GM12878 (cell line): ENCODE measurements around the gene GPR17. TPM values are rescaled to one million over a fixed set of nuclear protein-coding genes. Genes with fewer than 3 reads are reported as not detected.

Experiments
- ASH2L ChIP-seq: fragments of 300-600, 200-600 bp; sonication (generic); IDR thresholded peaks from 2 replicates; pipeline ENCODE4 v1.6.1; 2017; ENCODE audit warnings: low read depth, mild to moderate bottlenecking, borderline replicate concordance
- CBFB ChIP-seq: IDR thresholded peaks from 2 replicates; pipeline ENCODE4 v1.6.1; 2016; ENCODE audit warnings: antibody characterized with exemption, low read depth
- ETV6 ChIP-seq, 2 experiments: fragments of 450-650 bp in 1 of 2; IDR thresholded peaks in 1 of 2; conservative IDR thresholded peaks in 1 of 2; 2 replicates each; pipeline ENCODE4 v1.6.1; 2014; ENCODE audit warnings: antibody characterized with exemption in 1 of 2, borderline replicate concordance in 1 of 2, low read depth in 1 of 2, mild to moderate bottlenecking in 1 of 2, moderate library complexity in 1 of 2
- HDGF ChIP-seq: fragments of 450-650 bp; IDR thresholded peaks from 2 replicates; pipeline ENCODE4 v1.6.1; 2016; ENCODE audit warnings: antibody characterized with exemption
- PML ChIP-seq: IDR thresholded peaks from 2 replicates; pipeline ENCODE4 v1.6.1; 2012; ENCODE audit warnings: low read length, inconsistent platforms
- POU2F2 ChIP-seq: IDR thresholded peaks from 3 replicates; pipeline ENCODE4 v1.6.1; 2011; ENCODE audit warnings: low read depth, mild to moderate bottlenecking, low read length, borderline replicate concordance
- RBBP5 ChIP-seq: fragments of 200-600 bp; sonication (generic); conservative IDR thresholded peaks from 2 replicates; pipeline ENCODE4 v1.6.1; 2016
- STAT1 ChIP-seq: fragments of 450-650 bp; conservative IDR thresholded peaks from 2 replicates; pipeline ENCODE4 v1.6.1; 2014; ENCODE audit warnings: antibody characterized with exemption, mild to moderate bottlenecking
- TCF3 ChIP-seq: IDR thresholded peaks from 2 replicates; pipeline ENCODE4 v1.6.1; 2012; ENCODE audit warnings: low read depth, mild to moderate bottlenecking, low read length, borderline replicate concordance; ENCODE audit not compliant: insufficient read depth
- polyA plus RNA-seq, 11 experiments: library from polyadenylated mRNA; depleted of rRNA in 4 of 11; unstranded in 6 of 11; stranded (reverse) in 5 of 11; fragments of >200 nt; fragmentation: Nextera tagmentation in 4 of 11; fragmentation: Illumina TruSeq in 1 of 11; extraction: Ambion mirVana in 4 of 11; extraction: Trizol in 1 of 11; gene quantifications; 1 replicate in 1 of 11; 2 replicates in 10 of 11; pipeline versions ENCODE4 v1.2.1 to v1.2.3, GENCODE V29; 2011 to 2016; ENCODE audit warnings: inconsistent platforms in 2 of 11, missing spikeins in 2 of 11, low read depth in 1 of 11
- total RNA-seq, 4 experiments: library from RNA; depleted of rRNA in 3 of 4; stranded (reverse); fragments of >200 nt in 3 of 4; fragmentation: Illumina TruSeq in 1 of 4; extraction: Trizol in 1 of 4; gene quantifications; 2 replicates each; pipeline versions ENCODE4 v1.2.1 to v1.2.3, GENCODE V29; 2013 to 2021
- TF ChIP-seq, protein P1 (sequence below): IDR thresholded peaks from 2 replicates; pipeline ENCODE4 v1.6.1; 2011; ENCODE audit warnings: borderline replicate concordance, low read depth, mild to moderate bottlenecking, moderate library complexity, mixed read lengths, low read length; ENCODE audit not compliant: insufficient read depth; ENCODE audit errors: extremely low read length
- TF ChIP-seq, protein P2 (sequence below): fragments of 450-650 bp; IDR thresholded peaks from 2 replicates; pipeline ENCODE4 v1.6.1; 2018; ENCODE audit warnings: mild to moderate bottlenecking, low read depth, moderate library complexity; ENCODE audit not compliant: partially characterized antibody
- TF ChIP-seq, protein P3 (sequence below): fragments of 450-650 bp; IDR thresholded peaks from 2 replicates; pipeline ENCODE4 v1.6.1; 2016; ENCODE audit warnings: mild to moderate bottlenecking
- TF ChIP-seq, protein P4 (sequence below): fragments of 450-650 bp; IDR thresholded peaks from 2 replicates; pipeline ENCODE4 v1.6.1; 2018; ENCODE audit warnings: borderline replicate concordance, mild to moderate bottlenecking; ENCODE audit not compliant: partially characterized antibody

GPR17 gene
- total and polyA plus RNA-seq, 10 of the 15 experiments (the other 5 are each of a cell fraction or from before 2014, with no cell fraction given) = not detected

DNA sequence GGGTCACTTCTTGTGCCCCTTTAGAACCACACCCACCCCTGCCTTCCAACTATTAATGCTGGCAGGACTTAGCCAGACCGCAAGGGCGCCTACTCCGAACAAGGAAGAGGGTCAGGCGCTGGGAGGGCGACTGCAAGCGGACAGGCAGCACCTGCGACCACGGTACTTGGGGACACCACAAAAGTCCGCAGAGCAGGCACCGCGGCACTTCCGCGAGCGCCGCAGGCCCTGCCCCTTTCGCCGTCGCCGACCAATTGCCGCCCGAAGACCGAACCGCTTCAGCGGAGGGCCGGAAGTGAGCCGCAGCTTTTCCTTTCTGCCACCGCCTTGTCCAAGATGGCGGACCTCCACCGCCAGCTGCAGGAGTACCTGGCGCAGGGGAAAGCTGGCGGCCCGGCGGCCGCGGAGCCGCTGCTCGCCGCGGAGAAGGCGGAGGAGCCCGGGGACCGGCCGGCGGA is 55.3 kb downstream of the GPR17 start, which contains the start of gene SFT2D3 (continued):
- TF ChIP-seq ASH2L (0 out of 2 replicates have a peak, but pooled peaks have one; percentile 14), RBBP5 (no peak), ETV6 (conservative IDR thresholded peaks at IDR 0.05 in 1 of 2, IDR thresholded peaks at IDR 0.05 in 1 of 2; ENCODE audit: borderline replicate concordance in 1 of 2, low read depth in 1 of 2) (no peak; a peak in 1 of 4 replicates), STAT1 (0 out of 2 replicates have a peak, but pooled peaks have one; percentile 35), TCF3 (peak; percentile 74; the same call in 1 of the 2 replicates), HDGF (peak; percentile 55), POU2F2 (peak; percentile 83; the same call in 2 of the 3 replicates), CBFB (peak; percentile 83), PML (peak; percentile 88)
- TF ChIP-seq, protein P1, sequence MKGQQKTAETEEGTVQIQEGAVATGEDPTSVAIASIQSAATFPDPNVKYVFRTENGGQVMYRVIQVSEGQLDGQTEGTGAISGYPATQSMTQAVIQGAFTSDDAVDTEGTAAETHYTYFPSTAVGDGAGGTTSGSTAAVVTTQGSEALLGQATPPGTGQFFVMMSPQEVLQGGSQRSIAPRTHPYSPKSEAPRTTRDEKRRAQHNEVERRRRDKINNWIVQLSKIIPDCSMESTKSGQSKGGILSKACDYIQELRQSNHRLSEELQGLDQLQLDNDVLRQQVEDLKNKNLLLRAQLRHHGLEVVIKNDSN = no peak
- TF ChIP-seq, protein P2, sequence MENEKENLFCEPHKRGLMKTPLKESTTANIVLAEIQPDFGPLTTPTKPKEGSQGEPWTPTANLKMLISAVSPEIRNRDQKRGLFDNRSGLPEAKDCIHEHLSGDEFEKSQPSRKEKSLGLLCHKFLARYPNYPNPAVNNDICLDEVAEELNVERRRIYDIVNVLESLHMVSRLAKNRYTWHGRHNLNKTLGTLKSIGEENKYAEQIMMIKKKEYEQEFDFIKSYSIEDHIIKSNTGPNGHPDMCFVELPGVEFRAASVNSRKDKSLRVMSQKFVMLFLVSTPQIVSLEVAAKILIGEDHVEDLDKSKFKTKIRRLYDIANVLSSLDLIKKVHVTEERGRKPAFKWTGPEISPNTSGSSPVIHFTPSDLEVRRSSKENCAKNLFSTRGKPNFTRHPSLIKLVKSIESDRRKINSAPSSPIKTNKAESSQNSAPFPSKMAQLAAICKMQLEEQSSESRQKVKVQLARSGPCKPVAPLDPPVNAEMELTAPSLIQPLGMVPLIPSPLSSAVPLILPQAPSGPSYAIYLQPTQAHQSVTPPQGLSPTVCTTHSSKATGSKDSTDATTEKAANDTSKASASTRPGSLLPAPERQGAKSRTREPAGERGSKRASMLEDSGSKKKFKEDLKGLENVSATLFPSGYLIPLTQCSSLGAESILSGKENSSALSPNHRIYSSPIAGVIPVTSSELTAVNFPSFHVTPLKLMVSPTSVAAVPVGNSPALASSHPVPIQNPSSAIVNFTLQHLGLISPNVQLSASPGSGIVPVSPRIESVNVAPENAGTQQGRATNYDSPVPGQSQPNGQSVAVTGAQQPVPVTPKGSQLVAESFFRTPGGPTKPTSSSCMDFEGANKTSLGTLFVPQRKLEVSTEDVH = no peak
- TF ChIP-seq, protein P3, sequence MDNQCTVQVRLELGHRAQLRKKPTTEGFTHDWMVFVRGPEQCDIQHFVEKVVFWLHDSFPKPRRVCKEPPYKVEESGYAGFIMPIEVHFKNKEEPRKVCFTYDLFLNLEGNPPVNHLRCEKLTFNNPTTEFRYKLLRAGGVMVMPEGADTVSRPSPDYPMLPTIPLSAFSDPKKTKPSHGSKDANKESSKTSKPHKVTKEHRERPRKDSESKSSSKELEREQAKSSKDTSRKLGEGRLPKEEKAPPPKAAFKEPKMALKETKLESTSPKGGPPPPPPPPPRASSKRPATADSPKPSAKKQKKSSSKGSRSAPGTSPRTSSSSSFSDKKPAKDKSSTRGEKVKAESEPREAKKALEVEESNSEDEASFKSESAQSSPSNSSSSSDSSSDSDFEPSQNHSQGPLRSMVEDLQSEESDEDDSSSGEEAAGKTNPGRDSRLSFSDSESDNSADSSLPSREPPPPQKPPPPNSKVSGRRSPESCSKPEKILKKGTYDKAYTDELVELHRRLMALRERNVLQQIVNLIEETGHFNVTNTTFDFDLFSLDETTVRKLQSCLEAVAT = peak; percentile 90; the same call in 1 of the 2 replicates
- TF ChIP-seq, protein P4, sequence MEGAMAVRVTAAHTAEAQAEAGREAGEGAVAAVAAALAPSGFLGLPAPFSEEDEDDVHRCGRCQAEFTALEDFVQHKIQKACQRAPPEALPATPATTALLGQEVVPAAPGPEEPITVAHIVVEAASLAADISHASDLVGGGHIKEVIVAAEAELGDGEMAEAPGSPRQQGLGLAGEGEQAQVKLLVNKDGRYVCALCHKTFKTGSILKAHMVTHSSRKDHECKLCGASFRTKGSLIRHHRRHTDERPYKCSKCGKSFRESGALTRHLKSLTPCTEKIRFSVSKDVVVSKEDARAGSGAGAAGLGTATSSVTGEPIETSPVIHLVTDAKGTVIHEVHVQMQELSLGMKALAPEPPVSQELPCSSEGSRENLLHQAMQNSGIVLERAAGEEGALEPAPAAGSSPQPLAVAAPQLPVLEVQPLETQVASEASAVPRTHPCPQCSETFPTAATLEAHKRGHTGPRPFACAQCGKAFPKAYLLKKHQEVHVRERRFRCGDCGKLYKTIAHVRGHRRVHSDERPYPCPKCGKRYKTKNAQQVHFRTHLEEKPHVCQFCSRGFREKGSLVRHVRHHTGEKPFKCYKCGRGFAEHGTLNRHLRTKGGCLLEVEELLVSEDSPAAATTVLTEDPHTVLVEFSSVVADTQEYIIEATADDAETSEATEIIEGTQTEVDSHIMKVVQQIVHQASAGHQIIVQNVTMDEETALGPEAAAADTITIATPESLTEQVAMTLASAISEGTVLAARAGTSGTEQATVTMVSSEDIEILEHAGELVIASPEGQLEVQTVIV = peak; percentile 88
